Activated naive CD8-positive, alpha-beta T cell treated with anti-CD3 and anti-CD28 coated beads, Interleukin-2, amount 50 U/mL, for 24 hours (primary cell): ENCODE measurements around the gene DDX6.
A peak's percentile ranks its signal among the peaks of the same experiment; 100 is the strongest.
"Not testable (repeated sequence)": the region's sequence is repeated elsewhere in the genome, so short reads cannot be mapped to it uniquely, and the experiment has no call there.

ENCODE experiments used
- ATAC-seq: fragments of 150-1000 bp; cut with Tn5 transposase; one replicate; pipeline ENCODE4 v1.10.0; 2021
- DNase-seq: peaks from one replicate; pipeline ENCODE4 v3.0.0; 2021
- H3K27ac Mint-ChIP-seq: one replicate; pipeline ENCODE4 v1.8.0; 2021; ENCODE audit warnings: mild to moderate bottlenecking, mixed read lengths
- H3K27me3 Mint-ChIP-seq: one replicate; pipeline ENCODE4 v1.8.0; 2021; ENCODE audit warnings: mixed read lengths
- H3K36me3 Mint-ChIP-seq: one replicate; pipeline ENCODE4 v1.8.0; 2021; ENCODE audit warnings: low read depth, mixed read lengths
- H3K4me1 Mint-ChIP-seq: one replicate; pipeline ENCODE4 v1.8.0; 2021; ENCODE audit warnings: mixed read lengths
- H3K4me3 Mint-ChIP-seq: one replicate; pipeline ENCODE4 v1.8.0; 2021; ENCODE audit warnings: mild to moderate bottlenecking, moderate library complexity, mixed read lengths
- H3K9me3 Mint-ChIP-seq: one replicate; pipeline ENCODE4 v1.8.0; 2021; ENCODE audit warnings: mixed read lengths

DDX6 gene

DNA sequence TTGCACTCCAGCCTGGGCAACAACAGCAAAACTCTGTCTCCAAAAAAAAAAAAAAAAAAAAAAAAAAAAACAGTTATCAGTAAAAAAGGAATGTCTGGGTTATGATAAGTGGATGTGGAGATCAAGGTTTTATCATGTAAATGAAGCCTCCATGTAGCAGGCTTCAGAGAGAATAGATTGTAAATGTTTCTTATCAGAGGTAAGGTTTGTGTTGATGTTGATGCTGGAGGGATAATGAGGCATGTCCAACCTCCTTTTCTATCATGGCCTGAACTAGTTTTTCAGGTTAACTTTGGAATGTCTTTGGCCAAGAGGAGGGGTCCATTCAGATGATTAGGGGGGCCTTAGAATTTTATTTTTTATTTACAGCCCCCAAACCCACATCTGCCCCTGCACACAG, 76.1 kb downstream of the DDX6 start:
- H3K27ac Mint-ChIP-seq: no peak overlapping the region

GRCh38 chr11:118714416-118714815, 76.5 kb downstream of the DDX6 start:
- H3K9me3 Mint-ChIP-seq, H3K36me3 Mint-ChIP-seq, ATAC-seq, H3K4me1 Mint-ChIP-seq, H3K4me3 Mint-ChIP-seq, H3K27ac Mint-ChIP-seq, DNase-seq, H3K27me3 Mint-ChIP-seq: not testable (repeated sequence)

More for the DNA sequence above, 76.1 kb downstream of the DDX6 start:
- no peaks in the 10 kb centered on the region for H3K27me3 Mint-ChIP-seq
- no peaks in the 10 kb centered on the region for H3K36me3 Mint-ChIP-seq
- peaks cover 7% of the 10 kb centered on the region for H3K4me1 Mint-ChIP-seq
- no peak overlapping the region for H3K4me3 Mint-ChIP-seq
- no peaks in the 10 kb centered on the region for H3K9me3 Mint-ChIP-seq
- no peak for DNase-seq
- ATAC-seq: no peak

GRCh38 chr11:118708296-118708695, 82.7 kb downstream of the DDX6 start:
- Mint-ChIP-seq H3K27me3 (no peaks in the 10 kb centered on the region), H3K36me3 (no peaks in the 10 kb centered on the region), H3K27ac (no peak overlapping the region), H3K4me3 (no peak overlapping the region), H3K4me1 (peaks cover 23% of the 10 kb centered on the region), H3K9me3 (no peaks in the 10 kb centered on the region)
- ATAC-seq: no peak
- DNase-seq: no peak

- ATAC-seq (no peak), DNase-seq (no peak)
- Mint-ChIP-seq H3K9me3 (no peaks in the 10 kb centered on the region), H3K27ac (no peak overlapping the region), H3K4me1 (peaks cover 24% of the 10 kb centered on the region), H3K36me3 (no peaks in the 10 kb centered on the region), H3K27me3 (no peaks in the 10 kb centered on the region), H3K4me3 (no peak overlapping the region)
These were observed 84.5 kb downstream of the DDX6 start for GRCh38 chr11:118706546-118706825.

DNA sequence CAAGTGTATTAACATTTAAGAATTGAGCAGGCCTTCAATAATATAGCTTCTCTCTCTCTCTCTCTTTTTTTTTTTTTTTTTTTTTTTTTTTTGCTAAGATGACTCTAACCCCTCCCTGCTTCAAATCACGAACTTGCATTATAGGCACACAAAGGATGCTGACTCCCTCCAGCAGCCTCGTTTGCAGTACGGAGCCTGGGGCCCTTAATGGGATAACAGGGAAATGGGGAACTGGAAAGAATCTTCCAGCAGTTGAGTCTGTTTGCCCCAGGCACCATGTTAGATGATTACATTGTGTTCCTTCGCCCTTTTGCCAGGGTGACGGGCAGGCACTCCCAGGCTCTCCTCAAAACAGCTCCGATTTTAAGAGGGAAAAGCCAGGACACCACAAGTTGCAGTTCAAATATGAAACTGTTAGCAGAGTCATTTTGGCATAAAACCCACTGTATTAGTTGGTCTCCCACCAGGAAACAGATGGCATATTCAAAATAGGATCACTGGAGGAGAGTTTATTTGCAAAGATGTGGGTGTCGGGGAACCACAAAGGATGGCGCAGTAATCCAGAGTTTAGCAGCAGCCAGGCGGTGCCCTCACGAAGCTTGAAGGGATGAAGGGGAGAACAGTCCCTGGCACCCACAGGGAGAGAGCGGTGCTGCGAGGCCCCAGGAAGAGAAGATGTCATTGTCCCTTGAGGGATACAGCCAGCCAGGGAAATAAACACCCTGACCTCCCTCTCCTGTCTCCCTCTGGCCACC, 85.0 kb downstream of the DDX6 start:
- Mint-ChIP-seq H3K9me3 (no peaks in the 10 kb centered on the region), H3K4me1 (peaks cover 24% of the 10 kb centered on the region), H3K36me3 (no peaks in the 10 kb centered on the region), H3K27me3 (no peaks in the 10 kb centered on the region), H3K4me3 (no peak overlapping the region), H3K27ac (no peak overlapping the region)
- DNase-seq: no peak
- no peak for ATAC-seq

DNA sequence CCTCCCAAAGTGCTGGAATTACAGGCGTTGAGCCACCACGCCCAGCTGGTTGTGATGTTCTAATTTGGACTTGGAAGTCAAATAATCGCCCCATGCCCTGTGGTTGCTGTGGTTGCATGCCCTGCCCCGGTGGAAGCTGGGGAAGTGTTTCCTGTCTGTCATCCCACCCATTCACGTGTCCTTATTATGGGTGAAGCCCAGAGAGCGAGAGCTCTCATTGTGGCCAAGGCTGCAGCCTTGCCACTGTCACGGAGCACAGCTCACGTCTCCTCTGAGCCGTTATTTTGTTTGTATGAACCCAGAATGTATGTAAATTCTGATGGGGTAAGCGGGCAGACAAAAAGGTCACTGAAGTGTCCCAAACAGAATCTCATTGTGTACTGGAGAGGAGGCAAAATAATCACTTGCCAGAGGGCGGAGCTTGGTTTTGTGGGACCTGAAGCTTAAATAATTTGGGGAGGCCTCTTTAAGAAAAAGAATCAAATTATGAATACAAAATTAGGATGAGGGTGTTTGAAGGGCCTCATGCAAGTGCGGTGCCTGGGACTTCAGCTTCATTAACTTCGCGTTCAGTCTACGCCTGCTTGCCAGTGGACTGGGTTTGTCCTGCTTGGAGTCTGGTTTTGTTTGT, 85.7 kb downstream of the DDX6 start:
- H3K27ac Mint-ChIP-seq: peak overlapping the region; percentile 32
- peaks cover 24% of the 10 kb centered on the region for H3K4me1 Mint-ChIP-seq
- H3K27me3 Mint-ChIP-seq: no peaks in the 10 kb centered on the region
- H3K9me3 Mint-ChIP-seq: peaks cover 3% of the 10 kb centered on the region
- peak; percentile 57 for ATAC-seq
- peak; percentile 37 for DNase-seq
- peaks cover 3% of the 10 kb centered on the region for H3K36me3 Mint-ChIP-seq
- peak overlapping the region; percentile 35 for H3K4me3 Mint-ChIP-seq

DNA sequence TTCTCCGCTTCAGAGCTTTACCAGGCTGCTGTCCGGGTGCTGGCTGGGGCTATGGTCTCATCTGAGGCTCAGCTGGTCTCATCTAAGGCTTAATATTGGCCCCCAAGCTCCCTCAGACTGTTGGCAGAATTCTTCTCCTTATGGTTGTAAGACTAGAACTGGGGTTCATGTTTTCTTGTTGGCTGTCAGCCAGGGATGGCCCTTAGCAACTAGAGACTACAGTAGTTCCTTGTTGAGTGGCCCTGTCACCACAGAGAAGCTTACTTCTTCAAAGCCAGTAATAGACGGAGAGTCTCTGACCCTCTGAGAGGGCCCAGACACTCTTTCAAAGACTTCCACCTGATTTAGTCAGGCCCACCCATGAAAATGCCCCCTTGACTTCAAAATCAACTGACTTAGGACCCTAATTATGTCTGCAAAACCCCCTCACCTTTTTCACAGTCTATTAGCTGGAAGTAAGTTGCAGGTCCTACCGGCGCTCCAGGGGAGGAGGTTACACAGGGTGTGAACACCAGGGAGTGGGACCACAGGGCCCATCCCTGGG, 87.3 kb downstream of the DDX6 start:
- Mint-ChIP-seq H3K27me3 (no peaks in the 10 kb centered on the region), H3K4me3 (no peak overlapping the region), H3K36me3 (peaks cover 3% of the 10 kb centered on the region), H3K9me3 (peaks cover 12% of the 10 kb centered on the region), H3K4me1 (peaks cover 38% of the 10 kb centered on the region), H3K27ac (no peak overlapping the region)
- ATAC-seq: no peak
- no peak for DNase-seq

DNA sequence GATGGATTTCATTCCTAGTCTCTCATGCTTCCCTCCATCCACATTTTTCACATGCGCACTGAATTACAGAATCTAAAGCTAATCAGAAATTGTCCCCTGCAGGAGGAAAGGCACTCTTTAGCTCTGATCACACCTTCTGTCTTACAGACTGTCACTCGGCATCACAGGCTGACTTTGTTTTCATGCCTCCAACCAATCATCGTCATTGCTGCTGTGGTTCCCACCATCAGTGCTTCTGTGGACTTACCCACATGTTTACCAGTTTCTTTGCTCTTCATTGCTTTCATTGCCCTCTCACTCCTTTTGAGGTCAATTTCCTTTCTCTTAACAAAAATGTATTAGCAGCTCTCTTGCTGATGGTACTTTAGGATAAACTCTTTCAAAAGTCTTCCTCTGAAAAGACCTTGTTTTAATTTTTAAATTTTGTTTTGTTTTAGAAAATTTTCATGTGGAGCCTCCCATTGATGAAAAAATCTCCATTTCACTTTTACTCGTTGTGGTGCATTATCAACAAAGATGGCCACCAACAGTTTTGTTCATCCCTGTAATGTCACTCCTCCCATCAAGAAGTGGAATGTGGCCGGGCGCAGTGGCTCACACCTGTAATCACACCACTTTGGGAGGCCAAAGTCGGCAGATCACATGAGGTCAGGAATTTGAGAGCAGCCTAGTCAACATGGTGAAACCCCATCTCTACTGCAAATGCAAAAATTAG, 91.3 kb downstream of the DDX6 start:
- peaks cover 12% of the 10 kb centered on the region for H3K9me3 Mint-ChIP-seq
- H3K36me3 Mint-ChIP-seq: peaks cover 3% of the 10 kb centered on the region
- no peak overlapping the region for H3K27ac Mint-ChIP-seq
- no peak for DNase-seq
- H3K4me1 Mint-ChIP-seq: peaks cover 51% of the 10 kb centered on the region
- H3K27me3 Mint-ChIP-seq: no peaks in the 10 kb centered on the region
- H3K4me3 Mint-ChIP-seq: no peak overlapping the region
- no peak for ATAC-seq
